Measurements from ENCODE around the gene FRYL.

- no peak for TF ChIP-seq CTCF (IDR thresholded peaks at IDR 0.05; ENCODE audit: insufficient read depth, low read length, poor library complexity, severe bottlenecking)
- TF ChIP-seq EZH2phosphoT487 (conservative IDR thresholded peaks at IDR 0.05; ENCODE audit: low read length) = no peak
Measured at GRCh38 chr4:48489683-48490011, 290.4 kb downstream of the FRYL start.

Data from SU-DHL-6 (cell line).